Astrocyte (in vitro differentiated cells and primary cell): ENCODE measurements around the gene CHST13.

Source experiments
- CTCF ChIP-seq: IDR thresholded peaks from 2 replicates; pipeline ENCODE4 v1.5.1; 2011; ENCODE audit warnings: low read depth, mild to moderate bottlenecking, inconsistent platforms, low read length, moderate library complexity; ENCODE audit not compliant: insufficient read depth
- EZH2 ChIP-seq: IDR thresholded peaks from 2 replicates; pipeline ENCODE4 v1.6.1; 2012; ENCODE audit warnings: mild to moderate bottlenecking, low read length, inconsistent platforms; ENCODE audit not compliant: insufficient read depth

GRCh38 chr3:126540342-126540849 lies 16.4 kb downstream of the CHST13 start:
- TF ChIP-seq CTCF = no peak
- TF ChIP-seq EZH2 = no peak
